Neutrophil (primary cell): ENCODE data around the gene GRIP2.

Experiments
- H3K27ac ChIP-seq: fragments of 200-600 bp; sonication (generic); 2 replicates; pipeline ENCODE4 v1.5.1; 2016; ENCODE audit warnings: mild to moderate bottlenecking, moderate library complexity
- H3K27me3 ChIP-seq: fragments of 200-600 bp; sonication (generic); 2 replicates; pipeline ENCODE4 v1.6.0; 2016; ENCODE audit warnings: mild to moderate bottlenecking
- H3K36me3 ChIP-seq: fragments of 200-600 bp; sonication (generic); 2 replicates; pipeline ENCODE4 v1.5.1; 2017
- H3K4me1 ChIP-seq, 2 experiments: fragments of 200-600 bp in 1 of 2; sonication (generic) in 1 of 2; 1 replicate in 1 of 2; 2 replicates in 1 of 2; pipeline versions ENCODE4 v1.5.1 to v1.6.1; 2013 to 2016; ENCODE audit warnings: low read depth in 1 of 2, low read length in 1 of 2, mild to moderate bottlenecking in 1 of 2, moderate library complexity in 1 of 2; ENCODE audit not compliant: control insufficient read depth in 1 of 2, insufficient read depth in 1 of 2
- H3K4me3 ChIP-seq, 2 experiments: fragments of 200-600 bp in 1 of 2; sonication (generic) in 1 of 2; 1 replicate in 1 of 2; 2 replicates in 1 of 2; pipeline ENCODE4 v1.5.1; 2013 to 2016; ENCODE audit warnings: low read depth in 1 of 2, low read length in 1 of 2, mild to moderate bottlenecking in 1 of 2, moderate library complexity in 1 of 2
- H3K9me3 ChIP-seq: fragments of 200-600 bp; sonication (generic); 2 replicates; pipeline ENCODE4 v1.5.1; 2016
- CTCF ChIP-seq: fragments of 200-600 bp; sonication (generic); IDR thresholded peaks from 2 replicates; pipeline ENCODE4 v1.5.1; 2016; ENCODE audit warnings: antibody characterized with exemption

GRIP2 gene

GRCh38 chr3:14513566-14514322, 26.4 kb downstream of the GRIP2 start:
- no peaks in the 10 kb centered on the region for H3K9me3 ChIP-seq
- no peak overlapping the region for H3K27ac ChIP-seq
- H3K27me3 ChIP-seq = peaks cover 4% of the 10 kb centered on the region
- no peaks in the 10 kb centered on the region for H3K36me3 ChIP-seq
- H3K4me3 ChIP-seq = no peak overlapping the region
- H3K4me1 ChIP-seq = peaks cover 0 to 4% of the 10 kb centered on the region in 2 experiments
- TF ChIP-seq CTCF = no peak

GRCh38 chr3:14512942-14513327, 27.2 kb downstream of the GRIP2 start:
- Histone ChIP-seq H3K36me3 (no peaks in the 10 kb centered on the region), H3K9me3 (no peaks in the 10 kb centered on the region), H3K4me3 (no peak overlapping the region), H3K27me3 (peaks cover 4% of the 10 kb centered on the region), H3K4me1 (peaks cover 0 to 5% of the 10 kb centered on the region in 2 experiments), H3K27ac (no peak overlapping the region)
- no peak for TF ChIP-seq CTCF

- H3K9me3 ChIP-seq = no peaks in the 10 kb centered on the region
- H3K4me3 ChIP-seq = no peak overlapping the region
- no peak for TF ChIP-seq CTCF
- peaks cover 0 to 5% of the 10 kb centered on the region in 2 experiments for H3K4me1 ChIP-seq
- no peaks in the 10 kb centered on the region for H3K36me3 ChIP-seq
- H3K27me3 ChIP-seq = peaks cover 4% of the 10 kb centered on the region
- no peak overlapping the region for H3K27ac ChIP-seq
These were observed 27.7 kb downstream of the GRIP2 start for GRCh38 chr3:14512281-14512941.

- H3K9me3 ChIP-seq = no peaks in the 10 kb centered on the region
- H3K4me3 ChIP-seq = no peak overlapping the region
- H3K4me1 ChIP-seq = peaks cover 0 to 5% of the 10 kb centered on the region in 2 experiments
- H3K36me3 ChIP-seq = no peaks in the 10 kb centered on the region
- no peak overlapping the region for H3K27ac ChIP-seq
- H3K27me3 ChIP-seq = peaks cover 4% of the 10 kb centered on the region
- no peak for TF ChIP-seq CTCF
These were observed 28.4 kb downstream of the GRIP2 start for GRCh38 chr3:14511623-14512280.

DNA sequence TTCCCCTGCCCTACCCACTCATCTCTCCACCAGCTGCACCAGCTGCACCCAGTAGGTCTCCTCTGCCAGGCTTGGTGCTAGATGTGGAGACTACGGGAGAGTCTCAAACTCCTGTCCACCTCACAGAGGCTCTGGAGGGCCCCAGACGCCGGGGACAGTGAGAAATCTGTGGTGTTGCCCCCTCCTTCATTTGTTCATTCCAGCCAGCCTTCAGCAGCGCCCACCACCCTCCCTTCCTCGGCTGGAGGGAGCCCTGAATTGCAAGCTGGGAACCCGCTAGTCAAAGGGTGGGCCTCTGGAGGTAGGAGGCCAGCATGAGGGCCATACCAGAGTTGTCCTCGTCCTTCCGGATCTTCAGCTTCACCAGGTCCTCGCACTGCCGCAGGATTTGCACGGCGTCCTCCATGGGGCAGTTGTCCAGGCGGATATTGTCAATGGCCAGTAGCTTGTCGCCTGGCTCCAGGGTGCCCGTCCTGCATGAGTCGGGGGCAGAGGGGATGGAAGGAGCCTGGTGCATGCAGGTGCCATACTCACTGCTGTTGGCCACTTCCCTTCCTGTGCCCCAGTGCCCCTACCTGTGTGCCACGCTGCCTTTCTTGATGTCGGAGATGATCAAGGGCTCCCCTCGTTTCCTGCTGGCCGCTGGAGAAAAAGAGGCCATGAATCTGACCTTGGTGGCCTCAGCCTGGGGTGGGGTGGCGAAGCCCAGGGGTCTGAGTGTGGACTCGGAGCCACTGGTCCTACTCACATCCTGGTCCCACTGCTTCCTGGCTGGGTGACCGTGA, 29.1 kb downstream of the GRIP2 start:
- Histone ChIP-seq H3K36me3 (no peaks in the 10 kb centered on the region), H3K4me1 (peaks cover 0 to 5% of the 10 kb centered on the region in 2 experiments), H3K27ac (no peak overlapping the region), H3K27me3 (peaks cover 4% of the 10 kb centered on the region), H3K9me3 (no peaks in the 10 kb centered on the region), H3K4me3 (no peak overlapping the region)
- TF ChIP-seq CTCF = no peak
